HEK293 (cell line): ENCODE results near the gene STARD9.

ENCODE experiments used
- BCL11A ChIP-seq: fragments of 450-650 bp; formaldehyde crosslinking; IDR thresholded peaks from 2 replicates; pipeline ENCODE4 v1.5.1; 2016; ENCODE audit warnings: low read depth, missing biosample characterization, missing genetic modification characterization
- HOXA7 ChIP-seq: sonication (generic); formaldehyde crosslinking; IDR thresholded peaks from 2 replicates; pipeline ENCODE4 v1.8.1; 2022; ENCODE audit warnings: missing genetic modification reagents, borderline replicate concordance
- TCF7L2 ChIP-seq: IDR thresholded peaks from 2 replicates; pipeline ENCODE4 v1.6.1; 2011; ENCODE audit warnings: low read depth, mild to moderate bottlenecking, inconsistent platforms, low read length, moderate library complexity, borderline replicate concordance
- YY1 ChIP-seq: fragments of 450-650 bp; formaldehyde crosslinking; IDR thresholded peaks from 2 replicates; pipeline ENCODE4 v1.5.1; 2018; ENCODE audit warnings: missing biosample characterization, missing genetic modification characterization
- ZBTB48 ChIP-seq: fragments of 450-650 bp; formaldehyde crosslinking; IDR thresholded peaks from 2 replicates; pipeline ENCODE4 v1.5.1; 2016; ENCODE audit warnings: missing biosample characterization, missing genetic modification characterization
- ZNF510 ChIP-seq: fragments of 450-650 bp; formaldehyde crosslinking; IDR thresholded peaks from 2 replicates; pipeline ENCODE4 v1.5.1; 2018; ENCODE audit warnings: mild to moderate bottlenecking, missing genetic modification characterization, missing biosample characterization; ENCODE audit not compliant: insufficient replicate concordance
- ZNF514 ChIP-seq: fragments of 450-650 bp; formaldehyde crosslinking; IDR thresholded peaks from 2 replicates; pipeline ENCODE4 v1.5.1; 2016; ENCODE audit warnings: missing biosample characterization, missing genetic modification characterization
- TF ChIP-seq, protein P1 (sequence below): fragments of 450-650 bp; formaldehyde crosslinking; IDR thresholded peaks from 2 replicates; pipeline ENCODE4 v1.5.1; 2016; ENCODE audit warnings: missing biosample characterization, missing genetic modification characterization, low read depth
- TF ChIP-seq, protein P2 (sequence below): IDR thresholded peaks from 2 replicates; pipeline ENCODE4 v1.6.1; 2011; ENCODE audit warnings: mild to moderate bottlenecking, low read depth, low read length, borderline replicate concordance
- TF ChIP-seq, protein P3 (sequence below): fragments of 450-650 bp; formaldehyde crosslinking; IDR thresholded peaks from 2 replicates; pipeline ENCODE4 v1.5.1; 2016; ENCODE audit warnings: missing biosample characterization, missing genetic modification characterization
- TF ChIP-seq, protein P4 (sequence below): fragments of 450-650 bp; formaldehyde crosslinking; IDR thresholded peaks from 2 replicates; pipeline ENCODE4 v1.5.1; 2016; ENCODE audit warnings: missing biosample characterization, missing genetic modification characterization

DNA sequence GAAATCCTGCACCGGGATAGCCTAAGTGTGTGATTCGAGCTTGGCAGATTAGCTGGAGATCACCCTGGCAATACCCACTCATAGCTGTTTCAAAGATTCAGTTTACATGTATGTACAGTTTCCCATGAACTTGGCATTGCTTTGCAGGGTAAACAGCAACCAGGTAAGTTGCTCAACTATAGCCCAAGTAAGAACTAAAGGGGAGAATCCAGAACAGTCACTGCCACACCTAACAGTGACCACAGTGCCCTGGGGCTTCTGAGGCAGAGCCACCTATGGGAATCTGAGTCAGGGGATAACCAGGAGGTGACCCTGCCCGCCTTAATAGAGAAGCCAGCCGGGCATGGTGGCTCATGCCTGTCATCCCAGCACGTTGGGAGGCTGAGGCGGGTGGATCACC, 145.6 kb downstream of the STARD9 start:
- TF ChIP-seq, protein P1, sequence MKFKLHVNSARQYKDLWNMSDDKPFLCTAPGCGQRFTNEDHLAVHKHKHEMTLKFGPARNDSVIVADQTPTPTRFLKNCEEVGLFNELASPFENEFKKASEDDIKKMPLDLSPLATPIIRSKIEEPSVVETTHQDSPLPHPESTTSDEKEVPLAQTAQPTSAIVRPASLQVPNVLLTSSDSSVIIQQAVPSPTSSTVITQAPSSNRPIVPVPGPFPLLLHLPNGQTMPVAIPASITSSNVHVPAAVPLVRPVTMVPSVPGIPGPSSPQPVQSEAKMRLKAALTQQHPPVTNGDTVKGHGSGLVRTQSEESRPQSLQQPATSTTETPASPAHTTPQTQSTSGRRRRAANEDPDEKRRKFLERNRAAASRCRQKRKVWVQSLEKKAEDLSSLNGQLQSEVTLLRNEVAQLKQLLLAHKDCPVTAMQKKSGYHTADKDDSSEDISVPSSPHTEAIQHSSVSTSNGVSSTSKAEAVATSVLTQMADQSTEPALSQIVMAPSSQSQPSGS = no peak
- no peak for TF ChIP-seq ZNF514 (tag by site-specific recombination)
- TF ChIP-seq, protein P2, sequence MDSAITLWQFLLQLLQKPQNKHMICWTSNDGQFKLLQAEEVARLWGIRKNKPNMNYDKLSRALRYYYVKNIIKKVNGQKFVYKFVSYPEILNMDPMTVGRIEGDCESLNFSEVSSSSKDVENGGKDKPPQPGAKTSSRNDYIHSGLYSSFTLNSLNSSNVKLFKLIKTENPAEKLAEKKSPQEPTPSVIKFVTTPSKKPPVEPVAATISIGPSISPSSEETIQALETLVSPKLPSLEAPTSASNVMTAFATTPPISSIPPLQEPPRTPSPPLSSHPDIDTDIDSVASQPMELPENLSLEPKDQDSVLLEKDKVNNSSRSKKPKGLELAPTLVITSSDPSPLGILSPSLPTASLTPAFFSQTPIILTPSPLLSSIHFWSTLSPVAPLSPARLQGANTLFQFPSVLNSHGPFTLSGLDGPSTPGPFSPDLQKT = no peak
- TF ChIP-seq, protein P3, sequence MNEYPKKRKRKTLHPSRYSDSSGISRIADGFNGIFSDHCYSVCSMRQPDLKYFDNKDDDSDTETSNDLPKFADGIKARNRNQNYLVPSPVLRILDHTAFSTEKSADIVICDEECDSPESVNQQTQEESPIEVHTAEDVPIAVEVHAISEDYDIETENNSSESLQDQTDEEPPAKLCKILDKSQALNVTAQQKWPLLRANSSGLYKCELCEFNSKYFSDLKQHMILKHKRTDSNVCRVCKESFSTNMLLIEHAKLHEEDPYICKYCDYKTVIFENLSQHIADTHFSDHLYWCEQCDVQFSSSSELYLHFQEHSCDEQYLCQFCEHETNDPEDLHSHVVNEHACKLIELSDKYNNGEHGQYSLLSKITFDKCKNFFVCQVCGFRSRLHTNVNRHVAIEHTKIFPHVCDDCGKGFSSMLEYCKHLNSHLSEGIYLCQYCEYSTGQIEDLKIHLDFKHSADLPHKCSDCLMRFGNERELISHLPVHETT = no peak
- TF ChIP-seq, protein P4, sequence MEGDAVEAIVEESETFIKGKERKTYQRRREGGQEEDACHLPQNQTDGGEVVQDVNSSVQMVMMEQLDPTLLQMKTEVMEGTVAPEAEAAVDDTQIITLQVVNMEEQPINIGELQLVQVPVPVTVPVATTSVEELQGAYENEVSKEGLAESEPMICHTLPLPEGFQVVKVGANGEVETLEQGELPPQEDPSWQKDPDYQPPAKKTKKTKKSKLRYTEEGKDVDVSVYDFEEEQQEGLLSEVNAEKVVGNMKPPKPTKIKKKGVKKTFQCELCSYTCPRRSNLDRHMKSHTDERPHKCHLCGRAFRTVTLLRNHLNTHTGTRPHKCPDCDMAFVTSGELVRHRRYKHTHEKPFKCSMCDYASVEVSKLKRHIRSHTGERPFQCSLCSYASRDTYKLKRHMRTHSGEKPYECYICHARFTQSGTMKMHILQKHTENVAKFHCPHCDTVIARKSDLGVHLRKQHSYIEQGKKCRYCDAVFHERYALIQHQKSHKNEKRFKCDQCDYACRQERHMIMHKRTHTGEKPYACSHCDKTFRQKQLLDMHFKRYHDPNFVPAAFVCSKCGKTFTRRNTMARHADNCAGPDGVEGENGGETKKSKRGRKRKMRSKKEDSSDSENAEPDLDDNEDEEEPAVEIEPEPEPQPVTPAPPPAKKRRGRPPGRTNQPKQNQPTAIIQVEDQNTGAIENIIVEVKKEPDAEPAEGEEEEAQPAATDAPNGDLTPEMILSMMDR (tag by site-specific recombination) = no peak
- no peak for TF ChIP-seq ZNF510
- no peak for TF ChIP-seq TCF7L2
- no peak for TF ChIP-seq BCL11A
- TF ChIP-seq ZBTB48 (tag by site-specific recombination) = no peak
- no peak for TF ChIP-seq HOXA7 (CRISPR knock-in tag)
- TF ChIP-seq YY1 (tag by site-specific recombination) = no peak
